Endothelial cell of coronary artery (primary cell): Measurements from ENCODE around the gene ECHDC1. TPM values are rescaled to one million over a fixed set of nuclear protein-coding genes. Genes with fewer than 3 reads are reported as not detected.

ENCODE experiments used
- total RNA-seq: library from RNA; depleted of rRNA; stranded (reverse); fragments of >200 nt; gene quantifications from 2 replicates; pipeline ENCODE4 v1.2.3, GENCODE V29; 2014

Gene ECHDC1, protein sequence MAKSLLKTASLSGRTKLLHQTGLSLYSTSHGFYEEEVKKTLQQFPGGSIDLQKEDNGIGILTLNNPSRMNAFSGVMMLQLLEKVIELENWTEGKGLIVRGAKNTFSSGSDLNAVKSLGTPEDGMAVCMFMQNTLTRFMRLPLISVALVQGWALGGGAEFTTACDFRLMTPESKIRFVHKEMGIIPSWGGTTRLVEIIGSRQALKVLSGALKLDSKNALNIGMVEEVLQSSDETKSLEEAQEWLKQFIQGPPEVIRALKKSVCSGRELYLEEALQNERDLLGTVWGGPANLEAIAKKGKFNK
- total RNA-seq, result 29.7 and 31.3 TPM in 2 replicates

DNA sequence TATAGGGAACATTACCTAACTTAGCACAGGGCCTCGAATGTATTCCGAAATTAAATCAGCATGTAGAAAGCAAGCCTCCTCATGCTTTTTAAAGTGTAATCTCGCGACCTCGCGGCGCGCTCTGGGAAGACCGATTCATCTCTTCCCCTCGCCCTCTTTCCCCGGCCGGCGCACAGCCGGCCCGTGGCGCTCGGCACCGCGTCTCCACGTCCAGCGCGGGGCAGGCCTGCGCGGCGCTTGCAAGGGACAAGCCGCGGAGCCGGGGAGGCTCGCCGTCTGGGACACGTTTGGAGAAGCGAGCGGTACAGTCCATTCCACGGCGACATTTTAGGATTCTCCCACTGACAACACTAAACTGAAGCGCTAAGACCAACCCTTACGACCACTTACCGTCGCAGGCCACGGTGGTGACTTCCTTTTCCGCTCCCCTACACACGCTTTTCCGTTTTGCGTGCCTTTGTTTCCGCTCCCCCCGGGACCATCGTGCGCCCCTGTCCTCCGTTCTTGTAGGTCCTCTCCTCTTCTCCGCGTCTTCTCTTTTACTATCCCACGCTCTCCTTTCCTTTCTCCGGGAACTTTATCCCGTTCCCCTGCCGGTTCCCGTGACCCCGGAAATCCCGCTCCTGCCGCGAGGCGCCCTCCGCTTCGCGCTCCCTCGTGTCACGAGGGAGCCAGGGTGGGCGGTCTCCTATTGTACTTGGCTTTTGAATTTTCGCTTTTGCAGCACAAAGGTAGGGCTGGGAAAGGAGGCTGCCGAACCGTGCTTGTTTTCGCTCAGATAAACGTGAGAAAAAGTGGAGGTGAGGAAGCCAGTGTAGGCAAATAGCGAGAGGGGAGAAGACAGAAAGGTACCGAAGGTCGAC lies at the start of gene ECHDC1:
Gene ECHDC1 (minus strand): TSS at position 664 of the 863 bp plus-strand sequence. CDS start 12,581 bp downstream, outside the sequence.

DNA sequence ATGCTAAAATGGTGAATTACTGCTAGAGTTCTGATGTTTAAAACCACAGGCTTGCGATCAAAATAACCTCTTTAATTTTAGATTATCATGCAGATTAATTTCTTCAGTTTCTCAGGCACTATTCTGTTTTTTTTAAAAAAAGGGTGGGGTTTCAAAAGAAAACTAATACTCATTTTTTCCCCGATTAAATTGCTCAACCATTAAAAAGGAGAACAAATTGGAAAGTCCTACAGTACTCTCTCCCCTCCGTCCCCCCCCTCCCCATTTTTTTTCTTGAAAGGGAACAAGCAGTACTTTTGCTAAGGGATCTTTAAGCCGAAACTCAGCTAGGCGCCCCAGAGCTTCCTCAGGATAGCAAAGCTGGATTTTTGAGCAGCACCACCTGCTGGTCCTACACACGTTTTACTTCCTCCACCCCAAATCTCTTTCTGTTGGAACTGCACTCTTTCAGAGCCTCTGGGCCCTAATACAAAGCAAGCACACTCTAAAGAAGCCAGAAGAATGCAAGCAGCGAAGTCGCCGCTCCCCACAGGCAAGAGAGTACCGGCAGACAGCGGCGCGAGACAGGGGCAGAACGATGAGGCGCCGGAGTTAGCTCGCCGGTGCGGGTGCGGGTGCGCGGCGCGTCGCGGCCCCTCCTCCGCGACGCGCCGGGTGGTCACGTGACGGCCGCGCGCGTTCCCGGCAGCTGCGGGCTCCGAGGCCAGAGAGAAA lies 77.1 kb downstream of the ECHDC1 start, which contains the start of gene RNF146:
Gene RNF146 (plus strand): TSS at position 687 of the 714 bp plus-strand sequence. CDS start 13,475 bp downstream, outside the sequence.

Other genes starting within 250 kb of the ECHDC1 start
- gene RSPO3, start 224.9 kb downstream of the ECHDC1 start, total RNA-seq, result 0.90 and 1.0 TPM in 2 replicates
- 40.8 and 43.7 TPM in 2 replicates for gene RNF146, start 76.7 kb downstream of the ECHDC1 start, total RNA-seq
- gene KIAA0408, start 115.8 kb upstream of the ECHDC1 start, total RNA-seq, result not detected in 2 replicates
- gene C6orf58, start 233.6 kb upstream of the ECHDC1 start, total RNA-seq, result 0.18 TPM in 1 of 2 replicates, not detected in the other